Measurements from ENCODE around the gene CHRM4. TPM values are rescaled to one million over a fixed set of nuclear protein-coding genes. Genes with fewer than 3 reads are reported as not detected.

CHRM4 gene
- total and polyA plus RNA-seq, 2 experiments from 2014 or later = 0.30 TPM; not detected in 1

DNA sequence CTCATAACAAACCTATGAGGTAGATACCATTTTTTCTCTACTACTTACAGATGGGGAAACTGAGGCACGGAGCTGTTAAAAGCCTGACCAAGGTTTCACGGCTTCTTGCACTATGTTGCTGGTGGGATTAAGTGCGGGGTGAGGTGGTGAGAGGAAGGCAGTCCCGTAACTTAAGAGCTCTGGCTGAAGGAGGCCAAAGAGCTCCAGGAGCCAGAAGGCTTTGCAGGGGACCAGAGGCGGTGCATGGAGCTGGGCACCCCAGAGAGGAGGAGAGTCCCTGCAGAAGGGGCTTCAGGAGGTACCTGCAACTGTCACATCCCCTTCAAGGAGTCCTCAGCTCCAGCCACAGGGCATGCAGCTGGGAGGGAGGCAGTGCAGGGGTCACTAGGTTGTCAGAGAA is 4.1 kb downstream of the CHRM4 start:
- peaks cover 10% of the 10 kb centered on the region for H3K79me2 ChIP-seq
- H2AFZ ChIP-seq = no peak overlapping the region
- no peaks in the 10 kb centered on the region for H3K9me2 ChIP-seq (replicated peaks; ENCODE audit: insufficient read depth)
- peaks cover 43% of the 10 kb centered on the region for H3K27me3 ChIP-seq
- TF ChIP-seq, protein P1, sequence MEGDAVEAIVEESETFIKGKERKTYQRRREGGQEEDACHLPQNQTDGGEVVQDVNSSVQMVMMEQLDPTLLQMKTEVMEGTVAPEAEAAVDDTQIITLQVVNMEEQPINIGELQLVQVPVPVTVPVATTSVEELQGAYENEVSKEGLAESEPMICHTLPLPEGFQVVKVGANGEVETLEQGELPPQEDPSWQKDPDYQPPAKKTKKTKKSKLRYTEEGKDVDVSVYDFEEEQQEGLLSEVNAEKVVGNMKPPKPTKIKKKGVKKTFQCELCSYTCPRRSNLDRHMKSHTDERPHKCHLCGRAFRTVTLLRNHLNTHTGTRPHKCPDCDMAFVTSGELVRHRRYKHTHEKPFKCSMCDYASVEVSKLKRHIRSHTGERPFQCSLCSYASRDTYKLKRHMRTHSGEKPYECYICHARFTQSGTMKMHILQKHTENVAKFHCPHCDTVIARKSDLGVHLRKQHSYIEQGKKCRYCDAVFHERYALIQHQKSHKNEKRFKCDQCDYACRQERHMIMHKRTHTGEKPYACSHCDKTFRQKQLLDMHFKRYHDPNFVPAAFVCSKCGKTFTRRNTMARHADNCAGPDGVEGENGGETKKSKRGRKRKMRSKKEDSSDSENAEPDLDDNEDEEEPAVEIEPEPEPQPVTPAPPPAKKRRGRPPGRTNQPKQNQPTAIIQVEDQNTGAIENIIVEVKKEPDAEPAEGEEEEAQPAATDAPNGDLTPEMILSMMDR (IDR thresholded peaks at IDR 0.05; ENCODE audit: poor library complexity) = no peak
- TF ChIP-seq EZH2phosphoT487 (IDR thresholded peaks at IDR 0.05; ENCODE audit: low read depth, severe bottlenecking, unreplicated experiment) (no peak), EZH2 (IDR thresholded peaks at IDR 0.05; ENCODE audit: borderline replicate concordance) (no peak)
- H3K4me3 ChIP-seq = no peak overlapping the region
- no peaks in the 10 kb centered on the region for H3K36me3 ChIP-seq (replicated peaks; ENCODE audit: insufficient read depth, low read depth)
- peaks cover 8% of the 10 kb centered on the region for H4K20me1 ChIP-seq (ENCODE audit: insufficient read depth, poor library complexity, severe bottlenecking)
- no peak overlapping the region for H3K4me2 ChIP-seq
- no peak overlapping the region for H3K27ac ChIP-seq
- peaks cover 28% of the 10 kb centered on the region for H3K4me1 ChIP-seq (ENCODE audit: insufficient read depth)
- DNase-seq (ENCODE audit: low spot score) = no peak
- 75% methylated on average over 5 of the region's 5 CpGs for WGBS (ENCODE audit: low lambda C conversion rate, missing lambda C conversion rate)
- no peaks in the 10 kb centered on the region for H3K9me3 ChIP-seq (ENCODE audit: low read depth)

DNA sequence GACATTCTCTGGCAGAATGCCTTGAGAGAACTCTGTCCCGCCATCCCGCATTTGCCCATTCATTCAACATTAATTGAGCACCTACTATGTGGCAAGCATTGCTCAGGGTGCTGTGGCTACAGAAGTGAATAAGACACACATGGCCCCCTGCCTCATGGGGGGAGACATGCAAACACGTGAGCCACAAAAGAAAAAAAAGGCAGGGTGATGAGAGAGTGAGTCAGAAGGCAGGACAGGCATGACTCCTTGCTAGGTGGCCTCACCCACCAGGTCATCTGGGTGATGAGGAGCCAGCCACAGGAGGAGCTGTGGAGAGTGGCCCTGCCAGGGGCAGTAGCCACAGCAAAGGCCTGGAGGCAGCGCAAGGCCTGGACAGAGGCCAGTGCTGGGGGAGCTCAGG is 4.9 kb downstream of the CHRM4 start:
- no peak overlapping the region for H3K27ac ChIP-seq
- TF ChIP-seq EZH2 (IDR thresholded peaks at IDR 0.05; ENCODE audit: borderline replicate concordance) (no peak), EZH2phosphoT487 (IDR thresholded peaks at IDR 0.05; ENCODE audit: low read depth, severe bottlenecking, unreplicated experiment) (no peak)
- TF ChIP-seq, protein P1 (IDR thresholded peaks at IDR 0.05; ENCODE audit: poor library complexity) = no peak
- H3K9me3 ChIP-seq (ENCODE audit: low read depth) = no peaks in the 10 kb centered on the region
- peaks cover 14% of the 10 kb centered on the region for H3K79me2 ChIP-seq
- H3K36me3 ChIP-seq (replicated peaks; ENCODE audit: insufficient read depth, low read depth) = no peaks in the 10 kb centered on the region
- peaks cover 8% of the 10 kb centered on the region for H4K20me1 ChIP-seq (ENCODE audit: insufficient read depth, poor library complexity, severe bottlenecking)
- no peak for DNase-seq (ENCODE audit: low spot score)
- no peak overlapping the region for H3K4me2 ChIP-seq
- no peaks in the 10 kb centered on the region for H3K9me2 ChIP-seq (replicated peaks; ENCODE audit: insufficient read depth)
- no peak overlapping the region for H3K4me3 ChIP-seq
- H3K4me1 ChIP-seq (ENCODE audit: insufficient read depth) = peaks cover 34% of the 10 kb centered on the region
- no peak overlapping the region for H2AFZ ChIP-seq
- peaks cover 43% of the 10 kb centered on the region for H3K27me3 ChIP-seq
- 92% methylated on average over 4 of the region's 4 CpGs for WGBS (ENCODE audit: low lambda C conversion rate, missing lambda C conversion rate)

DNA sequence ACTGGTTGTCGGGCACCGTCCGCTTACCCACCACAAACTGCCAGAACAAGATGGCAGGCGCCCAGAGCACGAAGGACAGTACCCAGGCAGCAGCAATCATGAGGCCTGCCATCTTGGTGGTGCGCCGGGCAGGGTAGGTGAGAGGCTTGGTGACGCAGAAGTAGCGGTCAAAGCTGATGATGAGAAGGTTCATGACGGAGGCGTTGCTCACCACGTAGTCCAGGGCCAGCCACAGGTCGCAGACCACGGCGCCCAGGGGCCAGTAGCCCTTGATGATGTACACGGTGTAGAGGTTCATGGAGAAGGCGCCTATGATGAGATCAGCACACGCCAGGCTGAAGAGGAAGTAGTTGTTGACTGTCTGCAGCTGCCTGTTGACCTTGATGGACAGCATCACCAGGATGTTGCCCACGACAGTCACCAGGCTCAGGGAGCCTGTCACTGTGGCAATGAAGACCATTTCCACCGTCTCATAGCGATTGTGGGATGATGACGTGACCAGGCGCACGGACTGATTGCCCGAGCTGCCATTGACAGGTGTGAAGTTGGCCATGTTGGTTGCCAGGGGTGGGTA is 5.5 kb downstream of the CHRM4 start:
- no peaks in the 10 kb centered on the region for H3K9me2 ChIP-seq (replicated peaks; ENCODE audit: insufficient read depth)
- H3K27ac ChIP-seq = no peak overlapping the region
- peaks cover 43% of the 10 kb centered on the region for H3K27me3 ChIP-seq
- no peaks in the 10 kb centered on the region for H3K36me3 ChIP-seq (replicated peaks; ENCODE audit: insufficient read depth, low read depth)
- no peak overlapping the region for H2AFZ ChIP-seq
- H3K9me3 ChIP-seq (ENCODE audit: low read depth) = no peaks in the 10 kb centered on the region
- 98% methylated on average over 25 of the region's 25 CpGs for WGBS (ENCODE audit: low lambda C conversion rate, missing lambda C conversion rate)
- peaks cover 8% of the 10 kb centered on the region for H4K20me1 ChIP-seq (ENCODE audit: insufficient read depth, poor library complexity, severe bottlenecking)
- H3K4me1 ChIP-seq (ENCODE audit: insufficient read depth) = peaks cover 34% of the 10 kb centered on the region
- no peak for TF ChIP-seq EZH2phosphoT487 (IDR thresholded peaks at IDR 0.05; ENCODE audit: low read depth, severe bottlenecking, unreplicated experiment)
- no peak for TF ChIP-seq EZH2 (IDR thresholded peaks at IDR 0.05; ENCODE audit: borderline replicate concordance)
- TF ChIP-seq, protein P1 (IDR thresholded peaks at IDR 0.05; ENCODE audit: poor library complexity) = no peak
- H3K79me2 ChIP-seq = peaks cover 14% of the 10 kb centered on the region
- H3K4me2 ChIP-seq = no peak overlapping the region
- H3K4me3 ChIP-seq = no peak overlapping the region
- DNase-seq (ENCODE audit: low spot score) = no peak

All from hepatocyte (in vitro differentiated cells).